Naive thymus-derived CD4-positive, alpha-beta T cell (primary cell): ENCODE results near the gene PGC. TPM values are rescaled to one million over a fixed set of nuclear protein-coding genes. Genes with fewer than 3 reads are reported as not detected.

Source experiments
- ATAC-seq: fragments of 150-1000 bp; cut with Tn5 transposase; 2 replicates; pipeline ENCODE4 v1.10.0; 2021; ENCODE audit warnings: mild to moderate bottlenecking, moderate library complexity
- CTCF ChIA-PET: fragments of 350-600 bp; sonication (Branson Sonifier 250); formaldehyde crosslinking; loops from one replicate; lab custom pipeline; 2021; ENCODE audit warnings: antibody characterized with exemption; lab: Charles Lee
- POLR2A ChIA-PET: fragments of 350-600 bp; sonication (Branson Sonifier 250); formaldehyde crosslinking; loops from one replicate; lab custom pipeline; 2021; ENCODE audit warnings: antibody characterized with exemption, inconsistent platforms; lab: Charles Lee
- DNase-seq, 9 donors: peaks; one replicate each; pipeline versions ENCODE4 v3.0.0 to v3.0.0-alpha.2; 2020 to 2022; ENCODE audit warnings: mixed read lengths in 1 of 9
- H3K27ac ChIP-seq: one replicate; pipeline ENCODE4 v1.7.0; 2013; ENCODE audit warnings: mild to moderate bottlenecking, low read depth, low read length, moderate library complexity
- H3K27me3 ChIP-seq, 2 donors: one replicate each; pipeline ENCODE4 v1.7.0; 2013; ENCODE audit warnings: low read length in 2 of 2, mild to moderate bottlenecking in 2 of 2, moderate library complexity in 2 of 2; ENCODE audit not compliant: control insufficient read depth in 2 of 2, insufficient read depth in 2 of 2
- H3K36me3 ChIP-seq, 3 experiments: 1 replicate in 2 of 3; 2 replicates in 1 of 3; pipeline ENCODE4 v1.7.0; 2013; ENCODE audit warnings: low read length in 3 of 3, mild to moderate bottlenecking in 3 of 3, moderate library complexity in 1 of 3; ENCODE audit not compliant: insufficient read depth in 3 of 3, control insufficient read depth in 2 of 3
- H3K4me1 ChIP-seq, 2 donors: one replicate each; pipeline ENCODE4 v1.7.0; 2013; ENCODE audit warnings: low read length in 2 of 2, mild to moderate bottlenecking in 2 of 2, moderate library complexity in 1 of 2; ENCODE audit not compliant: control insufficient read depth in 2 of 2, insufficient read depth in 2 of 2
- H3K4me3 ChIP-seq: 2 replicates; pipeline ENCODE4 v1.7.0; 2013; ENCODE audit warnings: mild to moderate bottlenecking, low read length
- H3K9me3 ChIP-seq, 3 experiments: 1 replicate in 2 of 3; 2 replicates in 1 of 3; pipeline ENCODE4 v1.7.0; 2013; ENCODE audit warnings: low read length in 3 of 3; ENCODE audit not compliant: control insufficient read depth in 2 of 3
- H3K27ac Mint-ChIP-seq, 9 donors: one replicate each; pipeline ENCODE4 v1.8.0; 2020 to 2022; ENCODE audit warnings: mixed read lengths in 9 of 9, mild to moderate bottlenecking in 8 of 9, moderate library complexity in 5 of 9, inconsistent platforms in 2 of 9
- H3K27me3 Mint-ChIP-seq, 5 donors: one replicate each; pipeline ENCODE4 v1.8.0; 2021 to 2022; ENCODE audit warnings: mixed read lengths in 5 of 5, mild to moderate bottlenecking in 1 of 5
- H3K36me3 Mint-ChIP-seq, 5 donors: one replicate each; pipeline ENCODE4 v1.8.0; 2020 to 2022; ENCODE audit warnings: mixed read lengths in 5 of 5, mild to moderate bottlenecking in 3 of 5, inconsistent platforms in 1 of 5
- H3K4me1 Mint-ChIP-seq, 7 donors: one replicate each; pipeline ENCODE4 v1.8.0; 2020 to 2022; ENCODE audit warnings: mixed read lengths in 7 of 7, mild to moderate bottlenecking in 3 of 7, inconsistent platforms in 1 of 7
- H3K4me3 Mint-ChIP-seq, 10 donors: one replicate each; pipeline ENCODE4 v1.8.0; 2020 to 2022; ENCODE audit warnings: mild to moderate bottlenecking in 10 of 10, mixed read lengths in 10 of 10, moderate library complexity in 6 of 10, inconsistent platforms in 2 of 10
- H3K9me3 Mint-ChIP-seq, 11 donors: one replicate each; pipeline ENCODE4 v1.8.0; 2020 to 2022; ENCODE audit warnings: mixed read lengths in 11 of 11, mild to moderate bottlenecking in 4 of 11, inconsistent platforms in 1 of 11, moderate library complexity in 1 of 11
- intact Hi-C, 2 donors: fragments of 100-400 bp; cut with micrococcal nuclease; formaldehyde crosslinking; loops; one replicate each; pipeline ENCODE4 v1.15.1; 2023
- polyA plus RNA-seq, 2 donors: library from polyadenylated mRNA; unstranded; fragments of 300-500 nt; fragmentation: Illumina TruSeq; gene quantifications; one replicate each; pipeline ENCODE4 v1.2.3, GENCODE V29; 2021
- total RNA-seq, 6 experiments: library from RNA in 5 of 6; stranded (reverse) in 5 of 6; gene quantifications; 1 replicate in 5 of 6; 2 replicates in 1 of 6; pipeline ENCODE4 v1.2.3 and lab custom pipeline; 2021 to 2026

The PGC gene
- total and polyA plus RNA-seq, 7 experiments from 2014 or later = not detected

DNA sequence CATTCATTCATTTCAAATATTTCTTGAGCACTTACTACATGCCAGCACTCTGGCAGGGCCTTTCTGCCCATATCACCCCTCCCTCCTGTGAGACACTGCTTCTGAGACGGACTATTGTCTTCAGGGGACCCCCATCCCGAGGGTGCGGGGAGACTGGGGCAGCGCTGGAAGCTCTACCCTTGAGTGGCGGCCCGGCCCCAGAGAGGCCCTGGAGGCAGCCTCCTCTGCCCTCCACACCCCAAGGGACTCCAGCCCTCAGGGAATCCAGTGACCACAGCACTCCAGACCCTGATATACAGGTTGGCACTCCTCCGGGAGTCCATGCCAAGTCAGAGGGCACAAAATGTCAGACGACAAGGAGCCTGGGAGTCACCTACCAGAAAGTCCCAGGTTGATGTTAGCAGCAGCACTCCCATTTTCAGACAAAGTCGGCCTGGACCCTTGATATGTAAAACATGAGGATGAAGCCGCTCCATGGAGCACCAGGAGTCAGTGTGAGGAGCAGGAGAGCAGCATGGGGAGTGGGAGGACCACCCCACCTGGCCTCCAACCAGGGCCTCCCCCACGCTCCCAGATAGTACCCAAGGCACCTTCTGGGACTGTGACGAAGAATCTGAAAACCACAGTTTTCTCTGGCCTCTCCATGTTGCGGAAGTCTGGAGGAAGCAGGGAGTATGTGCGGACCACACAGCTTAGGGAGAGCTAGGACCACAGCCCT, 32.5 kb downstream of the PGC start:
- ATAC-seq (no peak), DNase-seq (no peak)
- H3K36me3 Mint-ChIP-seq = peaks cover 0 to 8% (median 0%) of the 10 kb centered on the region in 5 donors
- ChIA-PET CTCF (interaction anchor here (1.4 kb wide), 1 partner anchor 31 kb away, joined by 3 read pairs; no protein-coding TSS in a partner anchor), POLR2A (interaction anchor here (0.5 kb wide), 1 partner anchor 143 kb away, joined by 3 read pairs; no protein-coding TSS in a partner anchor)
- intact Hi-C loops = no loop called here
- Histone ChIP-seq H3K9me3 (no peaks in the 10 kb centered on the region), H3K27ac (no peak overlapping the region), H3K4me3 (no peak overlapping the region), H3K27me3 (no peaks in the 10 kb centered on the region), H3K36me3 (no peaks in the 10 kb centered on the region), H3K4me1 (no peaks in the 10 kb centered on the region)
- H3K4me1 Mint-ChIP-seq = peaks cover 9 to 29% (median 19%) of the 10 kb centered on the region in 7 donors
- no peaks in the 10 kb centered on the region for H3K9me3 Mint-ChIP-seq
- H3K27me3 Mint-ChIP-seq = no peaks in the 10 kb centered on the region
- no peak overlapping the region for H3K4me3 Mint-ChIP-seq
- no peak overlapping the region for H3K27ac Mint-ChIP-seq

DNA sequence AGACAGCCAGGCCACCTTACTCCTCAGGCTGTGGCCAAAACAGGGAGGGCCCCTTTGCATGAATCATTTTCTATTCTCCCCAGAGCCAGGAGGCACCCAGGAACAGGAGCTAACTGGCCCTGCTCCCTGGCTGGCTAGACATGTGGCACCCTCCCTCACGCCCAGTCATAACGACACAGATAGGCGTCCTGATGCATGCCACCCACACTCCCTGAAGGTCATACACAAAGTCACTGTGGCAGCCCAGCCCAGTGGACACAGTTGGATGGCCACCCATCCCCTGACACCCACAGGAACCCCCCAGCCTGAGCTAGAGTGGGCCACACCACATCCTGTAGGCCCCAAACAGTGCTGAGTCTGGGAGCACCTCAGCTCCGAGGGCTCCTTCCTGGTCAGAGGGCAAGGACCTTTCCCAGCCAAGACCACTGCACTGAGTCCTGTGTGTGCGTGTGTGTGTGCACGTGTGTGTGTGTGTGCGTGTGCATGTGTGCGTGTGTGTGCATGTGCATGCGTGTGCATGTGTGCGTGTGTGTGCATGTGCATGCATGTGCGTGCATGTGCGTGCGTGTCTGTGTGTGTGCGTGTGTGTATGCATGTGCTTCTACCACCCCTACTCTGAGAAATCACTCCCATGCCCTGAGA, 33.4 kb downstream of the PGC start:
- Histone ChIP-seq H3K4me1 (peaks cover 0 to 2% of the 10 kb centered on the region in 2 donors), H3K27ac (no peak overlapping the region), H3K9me3 (no peaks in the 10 kb centered on the region), H3K27me3 (no peaks in the 10 kb centered on the region), H3K4me3 (no peak overlapping the region), H3K36me3 (no peaks in the 10 kb centered on the region)
- CTCF ChIA-PET = no interaction called here
- intact Hi-C loops = no loop called here
- ATAC-seq = no peak
- H3K36me3 Mint-ChIP-seq = peaks cover 0 to 8% (median 3%) of the 10 kb centered on the region in 5 donors
- no peak overlapping the region for H3K4me3 Mint-ChIP-seq
- no peaks in the 10 kb centered on the region for H3K9me3 Mint-ChIP-seq
- H3K4me1 Mint-ChIP-seq = peaks cover 17 to 35% (median 24%) of the 10 kb centered on the region in 7 donors
- no peak for DNase-seq
- H3K27me3 Mint-ChIP-seq = no peaks in the 10 kb centered on the region
- POLR2A ChIA-PET = no interaction called here
- H3K27ac Mint-ChIP-seq = peak overlapping the region in 1 of 9 donors; percentile 17

DNA sequence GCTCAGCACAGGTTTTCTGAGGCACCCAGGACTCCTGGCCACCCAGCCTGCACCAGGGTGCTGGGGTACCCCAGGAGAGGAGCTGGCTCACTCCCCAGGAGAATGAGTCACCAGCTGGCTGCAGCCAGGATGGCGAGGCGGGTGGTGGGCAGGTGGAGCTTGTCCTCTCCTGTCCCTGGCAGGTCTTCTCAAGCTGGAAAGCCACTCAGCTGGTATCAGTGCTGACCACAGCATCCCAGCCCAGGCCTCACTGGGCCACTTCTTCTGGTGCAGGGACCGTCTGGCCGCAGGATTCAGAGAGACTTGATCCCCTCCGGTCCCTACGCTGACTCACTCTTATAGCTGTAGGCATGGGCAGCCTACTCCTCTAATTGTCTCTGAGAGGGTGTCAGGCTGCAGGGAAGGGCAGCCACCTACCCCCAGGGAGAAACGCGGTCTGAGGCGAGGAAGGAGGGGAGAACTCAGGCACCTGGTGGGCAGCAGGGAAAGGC, 34.0 kb downstream of the PGC start:
- H3K4me1 Mint-ChIP-seq = peaks cover 22 to 40% (median 30%) of the 10 kb centered on the region in 7 donors
- H3K36me3 ChIP-seq = no peaks in the 10 kb centered on the region
- intact Hi-C loops = no loop called here
- no peaks in the 10 kb centered on the region for H3K9me3 Mint-ChIP-seq
- H3K27me3 ChIP-seq = no peaks in the 10 kb centered on the region
- peaks cover 0 to 8% (median 3%) of the 10 kb centered on the region in 5 donors for H3K36me3 Mint-ChIP-seq
- H3K4me1 ChIP-seq = peaks cover 4 to 7% of the 10 kb centered on the region in 2 donors
- ATAC-seq (peak; percentile 46), DNase-seq (no peak)
- no peaks in the 10 kb centered on the region for H3K9me3 ChIP-seq
- POLR2A ChIA-PET = no interaction called here
- no peaks in the 10 kb centered on the region for H3K27me3 Mint-ChIP-seq
- H3K4me3 Mint-ChIP-seq = no peak overlapping the region
- no peak overlapping the region for H3K4me3 ChIP-seq
- H3K27ac ChIP-seq = no peak overlapping the region
- CTCF ChIA-PET = interaction anchor here (0.6 to 1.0 kb wide), 2 partner anchors 9 to 25 kb away, joined by 3 read pairs; no protein-coding TSS in a partner anchor
- no peak overlapping the region for H3K27ac Mint-ChIP-seq

DNA sequence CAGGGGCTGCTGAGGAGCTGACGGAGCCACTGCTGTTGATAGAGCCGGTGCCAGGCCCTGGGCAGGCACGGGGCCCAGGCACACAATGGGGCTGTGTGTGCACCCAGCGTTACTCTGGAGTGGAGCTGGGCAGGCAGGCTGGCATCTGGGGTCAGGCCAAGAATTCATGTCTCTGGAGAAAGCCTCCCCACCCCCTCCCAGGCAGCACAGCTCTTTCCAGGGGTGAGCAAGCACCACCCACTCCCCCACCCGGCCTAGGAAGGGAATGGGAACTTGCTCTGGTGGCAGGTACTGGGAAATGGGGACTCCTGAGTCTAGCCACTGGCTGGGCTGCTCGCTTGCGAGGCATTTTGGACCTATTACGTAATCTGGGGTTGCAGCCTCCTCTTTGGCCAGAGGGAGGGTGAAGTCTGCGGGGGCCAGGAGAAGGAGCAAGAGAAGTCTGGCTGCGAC, 34.5 kb downstream of the PGC start:
- DNase-seq (no peak), ATAC-seq (peak; percentile 1)
- H3K36me3 Mint-ChIP-seq = peaks cover 0 to 8% (median 3%) of the 10 kb centered on the region in 5 donors
- no peak overlapping the region for H3K27ac Mint-ChIP-seq
- Histone ChIP-seq H3K4me3 (no peak overlapping the region), H3K36me3 (no peaks in the 10 kb centered on the region), H3K27me3 (no peaks in the 10 kb centered on the region), H3K27ac (no peak overlapping the region), H3K9me3 (no peaks in the 10 kb centered on the region), H3K4me1 (peaks cover 9 to 12% of the 10 kb centered on the region in 2 donors)
- H3K9me3 Mint-ChIP-seq = no peaks in the 10 kb centered on the region
- CTCF ChIA-PET = interaction anchor here (0.6 to 1.0 kb wide), 2 partner anchors 10 to 24 kb away, joined by 3 read pairs; no protein-coding TSS in a partner anchor
- no peaks in the 10 kb centered on the region for H3K27me3 Mint-ChIP-seq
- H3K4me3 Mint-ChIP-seq = no peak overlapping the region
- H3K4me1 Mint-ChIP-seq = peaks cover 27 to 45% (median 35%) of the 10 kb centered on the region in 7 donors
- intact Hi-C loops = no loop called here
- POLR2A ChIA-PET = no interaction called here

DNA sequence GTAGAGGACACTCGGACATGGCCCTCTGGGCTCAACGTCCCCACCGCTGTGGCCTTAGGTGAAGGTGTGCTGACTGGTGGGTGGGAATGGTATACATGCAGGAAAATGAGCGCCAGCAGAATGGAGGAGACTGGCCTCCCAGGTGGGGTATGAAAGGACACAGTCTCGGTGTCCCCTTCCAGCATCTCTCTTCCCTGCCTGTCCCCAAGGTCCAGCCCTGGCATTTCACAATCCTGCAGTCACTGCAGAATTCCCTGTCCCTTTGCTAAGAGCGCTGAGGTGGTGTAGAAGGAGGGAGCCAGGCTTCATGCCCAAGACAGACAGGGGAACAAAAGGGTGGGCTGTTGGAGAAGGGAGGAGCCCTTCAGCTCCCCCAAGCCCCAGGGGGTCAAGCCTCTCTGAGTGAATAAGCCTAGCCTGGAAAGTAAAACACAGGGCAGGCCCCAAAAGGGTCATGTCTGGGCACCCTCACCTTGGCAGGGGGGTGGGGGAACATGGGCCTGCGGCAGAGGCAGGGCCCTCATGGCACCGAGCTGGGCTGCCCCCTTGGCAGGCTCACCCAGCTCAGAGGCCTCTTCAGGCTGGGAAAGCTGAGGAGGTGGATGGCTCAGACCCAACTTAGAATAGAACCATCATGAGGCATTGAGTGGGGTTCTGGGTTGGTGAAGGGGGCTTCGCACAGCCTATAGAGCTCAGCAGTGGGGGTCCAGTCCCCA, 35.7 kb downstream of the PGC start:
- H3K9me3 Mint-ChIP-seq = no peaks in the 10 kb centered on the region
- ChIA-PET POLR2A (no interaction called here), CTCF (no interaction called here)
- H3K27me3 Mint-ChIP-seq = no peaks in the 10 kb centered on the region
- Histone ChIP-seq H3K9me3 (no peaks in the 10 kb centered on the region), H3K4me3 (no peak overlapping the region), H3K4me1 (peaks cover 20 to 24% of the 10 kb centered on the region in 2 donors), H3K36me3 (no peaks in the 10 kb centered on the region), H3K27me3 (no peaks in the 10 kb centered on the region), H3K27ac (no peak overlapping the region)
- H3K27ac Mint-ChIP-seq = no peak overlapping the region
- ATAC-seq (no peak), DNase-seq (no peak)
- intact Hi-C loops = no loop called here
- peaks cover 0 to 8% (median 3%) of the 10 kb centered on the region in 5 donors for H3K36me3 Mint-ChIP-seq
- H3K4me3 Mint-ChIP-seq = no peak overlapping the region
- peaks cover 35 to 47% (median 40%) of the 10 kb centered on the region in 7 donors for H3K4me1 Mint-ChIP-seq

DNA sequence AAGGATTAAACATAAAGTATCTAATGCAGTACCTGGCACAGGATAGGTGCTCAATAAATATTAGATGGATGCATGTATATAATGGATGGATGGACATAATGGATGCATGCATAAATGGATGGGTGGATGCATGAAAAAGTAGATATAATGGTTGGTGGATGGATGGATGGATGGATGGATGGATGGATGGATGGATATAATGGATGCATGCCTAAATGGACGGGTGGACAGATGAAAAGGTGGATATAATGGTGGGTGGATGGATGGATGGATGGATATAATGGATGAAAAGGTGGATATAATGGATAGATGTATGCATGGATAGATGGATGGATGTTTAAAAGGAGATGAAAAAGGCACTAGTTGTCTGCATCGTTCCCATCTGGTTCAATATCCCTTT, 37.8 kb downstream of the PGC start:
- CTCF ChIA-PET = no interaction called here
- Mint-ChIP-seq H3K4me3 (no peak overlapping the region), H3K27me3 (no peaks in the 10 kb centered on the region), H3K9me3 (no peaks in the 10 kb centered on the region), H3K36me3 (peaks cover 0 to 4% (median 3%) of the 10 kb centered on the region in 5 donors), H3K4me1 (peaks cover 33 to 56% (median 36%) of the 10 kb centered on the region in 7 donors), H3K27ac (no peak overlapping the region)
- no peak for DNase-seq
- POLR2A ChIA-PET = interaction anchor here (1.0 kb wide), 1 partner anchor 13 kb away, joined by 4 read pairs; no protein-coding TSS in a partner anchor
- Histone ChIP-seq H3K4me1 (peaks cover 26 to 31% of the 10 kb centered on the region in 2 donors), H3K27ac (no peak overlapping the region), H3K36me3 (no peaks in the 10 kb centered on the region), H3K9me3 (no peaks in the 10 kb centered on the region), H3K4me3 (no peak overlapping the region), H3K27me3 (no peaks in the 10 kb centered on the region)
- intact Hi-C loops = no loop called here
- ATAC-seq = no peak
